Kidney (tissue), 14 donors: ENCODE measurements around the gene P3H4. TPM values are rescaled to one million over a fixed set of nuclear protein-coding genes. Genes with fewer than 3 reads are reported as not detected.
"Not testable (repeated sequence)": the region's sequence is repeated elsewhere in the genome, so short reads cannot be mapped to it uniquely, and the experiment has no call there.

ENCODE experiments used
- DNase-seq, 5 donors: peaks; one replicate each; pipeline ENCODE4 v3.0.0-alpha.2; 2013 to 2020
- FAIRE-seq: peaks from 2 replicates; lab custom pipeline; 2012; peaks lifted over from hg19 to GRCh38; lab: Jason Lieb, UNC
- H3K27ac ChIP-seq, 2 donors: one replicate each; pipeline ENCODE4 v1.7.0; 2013; ENCODE audit warnings: low read depth in 2 of 2, low read length in 2 of 2, inconsistent platforms in 1 of 2
- H3K27me3 ChIP-seq: one replicate; pipeline ENCODE4 v1.7.1; 2013; ENCODE audit warnings: low read length, inconsistent platforms; ENCODE audit not compliant: control insufficient read depth, insufficient read depth
- H3K36me3 ChIP-seq, 3 donors: one replicate each; pipeline versions ENCODE4 v1.7.0 to v1.7.1; 2013; ENCODE audit warnings: low read length in 3 of 3, control low read depth in 1 of 3, inconsistent platforms in 1 of 3; ENCODE audit not compliant: insufficient read depth in 3 of 3, control insufficient read depth in 2 of 3
- H3K4me1 ChIP-seq, 3 donors: one replicate each; pipeline versions ENCODE4 v1.7.0 to v1.7.1; 2013; ENCODE audit warnings: low read length in 3 of 3, inconsistent platforms in 1 of 3, low read depth in 1 of 3; ENCODE audit not compliant: control insufficient read depth in 2 of 3, insufficient read depth in 2 of 3
- H3K4me3 ChIP-seq, 3 donors: one replicate each; pipeline versions ENCODE4 v1.7.0 to v1.8.1; 2013; ENCODE audit warnings: low read length in 3 of 3, control low read depth in 1 of 3, inconsistent platforms in 1 of 3
- H3K9ac ChIP-seq, 3 donors: one replicate each; pipeline versions ENCODE4 v1.7.0 to v1.7.1; 2013; ENCODE audit warnings: low read length in 3 of 3, control low read depth in 1 of 3, inconsistent platforms in 1 of 3
- H3K9me3 ChIP-seq, 3 donors: one replicate each; pipeline versions ENCODE4 v1.7.0 to v1.7.1; 2013; ENCODE audit warnings: low read length in 3 of 3, control low read depth in 1 of 3, inconsistent platforms in 1 of 3; ENCODE audit not compliant: control insufficient read depth in 2 of 3, insufficient read depth in 1 of 3
- intact Hi-C: fragments of 100-400 bp; cut with DNase I; formaldehyde crosslinking; loops from one replicate; pipeline ENCODE4 v1.11.1; 2022
- polyA plus RNA-seq: library from polyadenylated mRNA; stranded (reverse); fragments of 350-450 nt; fragmentation: Illumina TruSeq; extraction: RNeasy Lipid Tissue Mini Kit (QIAGEN cat#74804); gene quantifications from one replicate; pipeline ENCODE4 v1.2.3, GENCODE V29; 2014; ENCODE audit warnings: low read depth, low replicate concordance; ENCODE audit not compliant: insufficient read depth
- total RNA-seq: library from RNA; stranded (reverse); fragmentation: NEBNext Ultra II Directional; extraction: Animal tissue kit (Norgen Biotek cat#: 25700); gene quantifications from one replicate; pipeline ENCODE4 v1.2.1, GENCODE V29; 2021
- TF ChIP-seq, protein P1 (sequence below): IDR thresholded peaks from 3 replicates; pipeline ENCODE4 v1.5.1; 2012; ENCODE audit warnings: mild to moderate bottlenecking, moderate library complexity, borderline replicate concordance; ENCODE audit not compliant: insufficient read depth; ENCODE audit errors: extremely low read depth
- donor health status: control.
- donor health status: control.
- donor health status: control.
- donor health status: control.
- donor health status: control.
- donor health status: DM: yes; HTN: yes; CAD: no.
- donor health status: Normal renal cell carcinoma (clear cell type).

Gene P3H4
- total and polyA plus RNA-seq, 2 donors from 2014 or later = 13.6 to 13.7 TPM

DNA sequence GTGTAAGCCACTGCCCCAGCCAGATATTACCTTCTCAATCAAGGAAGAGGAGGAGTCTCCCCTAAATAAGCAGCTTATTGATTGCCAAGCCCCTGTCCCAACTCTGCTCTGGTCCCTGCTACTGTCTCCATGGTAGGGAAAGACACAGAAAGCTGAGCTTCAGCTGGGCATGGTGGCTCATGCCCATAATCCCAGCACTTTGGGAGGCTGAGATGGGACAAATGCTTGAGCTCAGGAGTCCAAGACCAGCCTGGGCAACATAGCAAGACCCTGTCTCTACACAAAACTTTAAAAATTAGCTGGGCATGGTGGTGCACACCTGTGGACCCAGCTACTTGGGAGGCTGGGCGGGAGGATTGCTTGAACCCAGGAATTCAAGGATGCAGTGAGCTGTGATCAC lies 31.8 kb downstream of the P3H4 start:
- no peak for FAIRE-seq
- H3K9ac ChIP-seq = no peak overlapping the region
- TF ChIP-seq, protein P1, sequence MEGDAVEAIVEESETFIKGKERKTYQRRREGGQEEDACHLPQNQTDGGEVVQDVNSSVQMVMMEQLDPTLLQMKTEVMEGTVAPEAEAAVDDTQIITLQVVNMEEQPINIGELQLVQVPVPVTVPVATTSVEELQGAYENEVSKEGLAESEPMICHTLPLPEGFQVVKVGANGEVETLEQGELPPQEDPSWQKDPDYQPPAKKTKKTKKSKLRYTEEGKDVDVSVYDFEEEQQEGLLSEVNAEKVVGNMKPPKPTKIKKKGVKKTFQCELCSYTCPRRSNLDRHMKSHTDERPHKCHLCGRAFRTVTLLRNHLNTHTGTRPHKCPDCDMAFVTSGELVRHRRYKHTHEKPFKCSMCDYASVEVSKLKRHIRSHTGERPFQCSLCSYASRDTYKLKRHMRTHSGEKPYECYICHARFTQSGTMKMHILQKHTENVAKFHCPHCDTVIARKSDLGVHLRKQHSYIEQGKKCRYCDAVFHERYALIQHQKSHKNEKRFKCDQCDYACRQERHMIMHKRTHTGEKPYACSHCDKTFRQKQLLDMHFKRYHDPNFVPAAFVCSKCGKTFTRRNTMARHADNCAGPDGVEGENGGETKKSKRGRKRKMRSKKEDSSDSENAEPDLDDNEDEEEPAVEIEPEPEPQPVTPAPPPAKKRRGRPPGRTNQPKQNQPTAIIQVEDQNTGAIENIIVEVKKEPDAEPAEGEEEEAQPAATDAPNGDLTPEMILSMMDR = no peak
- peak overlapping the region in 1 of 2 donors; percentile 13 for H3K27ac ChIP-seq
- peaks cover 4 to 58% (median 56%) of the 10 kb centered on the region in 3 donors for H3K4me1 ChIP-seq
- intact Hi-C loops = no loop called here
- DNase-seq = no peak
- H3K27me3 ChIP-seq = no peaks in the 10 kb centered on the region
- H3K4me3 ChIP-seq = no peak overlapping the region
- no peaks in the 10 kb centered on the region for H3K9me3 ChIP-seq
- peaks cover 0 to 4% (median 2%) of the 10 kb centered on the region in 3 donors for H3K36me3 ChIP-seq

DNA sequence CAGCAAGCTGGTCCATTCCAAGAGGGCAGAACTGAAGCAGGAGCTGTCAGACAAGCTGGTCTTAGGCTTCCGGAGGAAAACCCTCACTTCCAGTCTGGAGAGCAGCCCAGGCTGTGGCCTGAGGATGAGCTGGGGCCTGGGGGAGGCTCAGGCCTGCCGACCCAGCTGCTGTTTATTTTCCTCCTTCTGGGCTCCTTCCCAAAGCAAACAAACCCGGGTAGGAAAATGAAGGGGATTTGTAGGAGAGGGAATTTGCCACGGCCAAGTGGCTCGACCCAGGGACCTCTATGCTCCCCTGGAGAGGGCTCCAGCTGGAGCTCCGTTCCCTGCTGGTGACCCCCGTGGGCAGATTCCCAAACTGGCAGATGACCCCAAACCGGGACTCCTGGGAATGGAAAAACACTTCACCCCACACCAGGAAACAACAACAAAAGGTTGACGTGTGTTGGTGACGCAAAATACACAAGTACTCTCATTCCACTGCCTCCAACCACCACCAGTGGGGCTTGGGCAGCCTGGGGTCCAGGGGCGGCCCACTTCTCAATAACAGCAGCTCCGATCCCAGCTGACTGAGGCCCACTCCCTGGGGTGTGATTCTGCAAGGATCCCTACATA lies 34.1 kb downstream of the P3H4 start:
- Histone ChIP-seq H3K27ac (peak overlapping the region; percentile 95 to 96), H3K9ac (peak overlapping the region in 2 of 3 donors; percentile 20 to 52), H3K4me1 (peaks cover 7 to 70% (median 63%) of the 10 kb centered on the region in 3 donors), H3K4me3 (peak overlapping the region in 1 of 3 donors; percentile 19), H3K9me3 (no peaks in the 10 kb centered on the region), H3K27me3 (no peaks in the 10 kb centered on the region), H3K36me3 (peaks cover 0 to 4% (median 4%) of the 10 kb centered on the region in 3 donors)
- FAIRE-seq = no peak
- intact Hi-C loops = no loop called here
- TF ChIP-seq, protein P1 = peak; percentile 12
- peak in 4 of 5 donors; percentile 76 to 96 (median 89) for DNase-seq

DNA sequence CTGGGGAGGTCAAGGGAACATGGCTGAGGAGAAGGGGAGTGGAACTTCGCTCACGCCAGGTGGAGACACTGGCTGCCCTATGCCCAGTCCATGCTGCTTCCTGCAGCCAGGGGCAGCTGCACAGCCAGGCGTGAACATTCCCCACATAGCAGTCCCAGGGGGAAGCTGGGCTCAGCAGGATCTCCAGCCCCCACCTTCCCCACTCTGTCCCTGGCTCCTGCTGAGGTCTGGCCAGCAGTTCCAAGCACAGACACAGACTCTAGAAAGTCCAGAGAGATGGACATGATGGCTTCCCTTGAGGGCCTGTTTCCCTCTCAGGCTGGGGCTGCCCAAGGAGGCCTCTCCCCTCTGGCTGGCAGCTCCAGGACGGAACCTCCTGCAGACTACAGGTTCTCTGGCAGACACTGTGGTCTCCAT lies 34.6 kb downstream of the P3H4 start:
- no peaks in the 10 kb centered on the region for H3K9me3 ChIP-seq
- TF ChIP-seq, protein P1 = peak; percentile 29
- H3K9ac ChIP-seq = peak overlapping the region in 1 of 3 donors; percentile 52
- intact Hi-C loops = no loop called here
- no peak for FAIRE-seq
- H3K27ac ChIP-seq = peak overlapping the region; percentile 95 to 96
- no peaks in the 10 kb centered on the region for H3K27me3 ChIP-seq
- peaks cover 0 to 4% (median 4%) of the 10 kb centered on the region in 3 donors for H3K36me3 ChIP-seq
- peak overlapping the region in 2 of 3 donors; percentile 6 to 19 for H3K4me3 ChIP-seq
- peak; percentile 83 to 91 (median 88) for DNase-seq
- H3K4me1 ChIP-seq = peaks cover 7 to 69% (median 63%) of the 10 kb centered on the region in 3 donors

DNA sequence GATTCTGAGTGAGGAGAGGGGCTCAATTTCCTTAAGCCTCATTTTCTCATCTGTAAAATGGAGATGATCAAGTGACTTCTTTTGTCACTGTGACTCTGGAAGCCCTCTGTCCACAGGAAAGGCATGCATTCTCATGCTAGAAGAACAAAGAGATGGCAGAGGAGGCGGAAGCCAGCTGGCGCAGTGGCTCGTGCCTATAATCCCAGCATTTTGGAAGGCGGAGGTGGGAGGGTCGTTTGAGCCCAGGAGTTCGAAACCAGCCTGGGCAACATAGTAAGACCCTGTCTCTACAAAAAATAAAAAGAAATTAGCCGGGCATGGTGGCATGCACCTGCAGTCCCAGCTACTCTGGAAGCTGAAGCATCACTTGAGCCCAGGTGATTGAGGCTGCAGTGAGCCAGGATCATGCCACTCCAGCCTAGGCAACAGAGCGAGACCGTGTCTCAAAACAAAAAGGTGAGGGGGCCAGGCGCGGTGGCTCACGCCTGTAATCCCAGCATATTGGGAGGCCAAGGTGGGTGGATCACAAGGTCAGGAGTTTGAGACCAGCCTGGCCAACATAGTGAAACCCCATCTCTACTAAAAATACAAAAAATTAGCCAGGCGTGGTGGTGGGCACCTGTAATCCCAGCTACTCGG lies 35.4 kb downstream of the P3H4 start:
- H3K9ac ChIP-seq = not testable (repeated sequence)
- H3K27ac ChIP-seq = peak overlapping the region; percentile 70 to 72

More for the DNA sequence above, 35.4 kb downstream of the P3H4 start:
- intact Hi-C loops, H3K4me3 ChIP-seq, H3K27me3 ChIP-seq, H3K36me3 ChIP-seq, FAIRE-seq, H3K9me3 ChIP-seq: not testable (repeated sequence)
- H3K4me1 ChIP-seq = peaks cover 7 to 62% (median 61%) of the 10 kb centered on the region in 3 donors
- DNase-seq = peak in 1 of 5 donors; percentile 45
